Measurements from ENCODE around the gene MRPS7. TPM values are rescaled to one million over a fixed set of nuclear protein-coding genes. Genes with fewer than 3 reads are reported as not detected.

The MRPS7 gene
- total RNA-seq, 1 experiment from 2014 or later: 103 TPM

GRCh38 chr17:75228847-75229246, 32.8 kb upstream of the MRPS7 start:
- no peaks in the 10 kb centered on the region for H3K27me3 ChIP-seq (replicated peaks; ENCODE audit: insufficient read depth, low read depth, low read length, poor library complexity)
- H3K4me1 ChIP-seq (ENCODE audit: insufficient read depth, low read length, poor library complexity, severe bottlenecking): no peaks in the 10 kb centered on the region
- no peaks in the 10 kb centered on the region for H3K9me3 ChIP-seq (ENCODE audit: low read depth, low read length, poor library complexity, severe bottlenecking)
- DNase-seq (ENCODE audit: low spot score): no peak
- no peak overlapping the region for H3K4me3 ChIP-seq (ENCODE audit: low read depth, low read length, poor library complexity, severe bottlenecking)
- intact Hi-C loops (cut with micrococcal nuclease; ENCODE audit: unreplicated experiment): no loop called here
- POLR2A ChIA-PET (ENCODE audit: low non-redundant PET): no interaction called here
- CTCF ChIA-PET: interaction anchor here (1.0 kb wide), 1 partner anchor 11 kb away, joined by 4 read pairs; no protein-coding TSS in a partner anchor
- TF ChIP-seq CTCF (conservative IDR thresholded peaks at IDR 0.05; ENCODE audit: low read depth, low read length) (no peak), EZH2 (IDR thresholded peaks at IDR 0.05; ENCODE audit: borderline replicate concordance, low read depth, low read length, poor library complexity, severe bottlenecking) (no peak)
- BruUV-seq (replicated peaks): no TSS peak
- peaks cover 81% of the 10 kb centered on the region for H3K36me3 ChIP-seq (ENCODE audit: insufficient read depth, low read length, poor library complexity, severe bottlenecking)
- peak overlapping the region; percentile 47 for H3K27ac ChIP-seq (ENCODE audit: low read depth, low read length, poor library complexity, severe bottlenecking)

- no peak for TF ChIP-seq CTCF (conservative IDR thresholded peaks at IDR 0.05; ENCODE audit: low read depth, low read length)
- TF ChIP-seq EZH2 (IDR thresholded peaks at IDR 0.05; ENCODE audit: borderline replicate concordance, low read depth, low read length, poor library complexity, severe bottlenecking): no peak
- Histone ChIP-seq H3K27ac (ENCODE audit: low read depth, low read length, poor library complexity, severe bottlenecking) (no peak overlapping the region), H3K4me3 (ENCODE audit: low read depth, low read length, poor library complexity, severe bottlenecking) (no peak overlapping the region), H3K9me3 (ENCODE audit: low read depth, low read length, poor library complexity, severe bottlenecking) (no peaks in the 10 kb centered on the region), H3K36me3 (ENCODE audit: insufficient read depth, low read length, poor library complexity, severe bottlenecking) (peaks cover 86% of the 10 kb centered on the region), H3K4me1 (ENCODE audit: insufficient read depth, low read length, poor library complexity, severe bottlenecking) (no peaks in the 10 kb centered on the region), H3K27me3 (replicated peaks; ENCODE audit: insufficient read depth, low read depth, low read length, poor library complexity) (no peaks in the 10 kb centered on the region)
- intact Hi-C loops (cut with micrococcal nuclease; ENCODE audit: unreplicated experiment): no loop called here
- BruUV-seq (replicated peaks): no TSS peak
- POLR2A ChIA-PET (ENCODE audit: low non-redundant PET): no interaction called here
- no peak for DNase-seq (ENCODE audit: low spot score)
- CTCF ChIA-PET: interaction anchor here (1.2 kb wide), 1 partner anchor 10 kb away, joined by 4 read pairs; no protein-coding TSS in a partner anchor
Observed at GRCh38 chr17:75231071-75231470, 30.6 kb upstream of the MRPS7 start.

GRCh38 chr17:75231741-75232464, 29.8 kb upstream of the MRPS7 start:
- no peak overlapping the region for H3K4me3 ChIP-seq (ENCODE audit: low read depth, low read length, poor library complexity, severe bottlenecking)
- no peaks in the 10 kb centered on the region for H3K4me1 ChIP-seq (ENCODE audit: insufficient read depth, low read length, poor library complexity, severe bottlenecking)
- H3K36me3 ChIP-seq (ENCODE audit: insufficient read depth, low read length, poor library complexity, severe bottlenecking): peaks cover 86% of the 10 kb centered on the region
- intact Hi-C loops (cut with micrococcal nuclease; ENCODE audit: unreplicated experiment): no loop called here
- no peak for DNase-seq (ENCODE audit: low spot score)
- TF ChIP-seq EZH2 (IDR thresholded peaks at IDR 0.05; ENCODE audit: borderline replicate concordance, low read depth, low read length, poor library complexity, severe bottlenecking): no peak
- TF ChIP-seq CTCF (conservative IDR thresholded peaks at IDR 0.05; ENCODE audit: low read depth, low read length): no peak
- H3K27ac ChIP-seq (ENCODE audit: low read depth, low read length, poor library complexity, severe bottlenecking): no peak overlapping the region
- no TSS peak for BruUV-seq (replicated peaks)
- ChIA-PET POLR2A (ENCODE audit: low non-redundant PET) (no interaction called here), CTCF (no interaction called here)
- H3K9me3 ChIP-seq (ENCODE audit: low read depth, low read length, poor library complexity, severe bottlenecking): no peaks in the 10 kb centered on the region
- H3K27me3 ChIP-seq (replicated peaks; ENCODE audit: insufficient read depth, low read depth, low read length, poor library complexity): no peaks in the 10 kb centered on the region

Data from A673 (cell line).